AG04449 (cell line): ENCODE results near the gene SMPD3.
"Not testable (repeated sequence)": the region's sequence is repeated elsewhere in the genome, so short reads cannot be mapped to it uniquely, and the experiment has no call there.

Source experiments
- CTCF ChIA-PET: fragments of 350-600 bp; formaldehyde crosslinking; extraction: SDS; loops from one replicate; lab custom pipeline; 2021; ENCODE audit warnings: antibody characterized with exemption; lab: Yijun Ruan, JAX
- POLR2A ChIA-PET: fragments of 400-600, 350-600 bp; formaldehyde crosslinking; extraction: SDS; loops from one replicate; lab custom pipeline; 2020; ENCODE audit warnings: antibody characterized with exemption, inconsistent platforms; lab: Yijun Ruan, JAX
- DNase-seq: peaks from one replicate; pipeline ENCODE4 v3.0.0-alpha.2; 2010; ENCODE audit warnings: low read depth, low spot score
- H3K4me3 ChIP-seq: 2 replicates; pipeline ENCODE4 v1.5.1; 2011; ENCODE audit warnings: low read depth, mild to moderate bottlenecking, control low read depth, low read length
- CTCF ChIP-seq: IDR thresholded peaks from one replicate; pipeline ENCODE4 v1.5.1; 2011; ENCODE audit warnings: mild to moderate bottlenecking, moderate library complexity, low read length, control low read depth, inconsistent platforms; ENCODE audit not compliant: insufficient read depth; ENCODE audit errors: missing control alignments

The SMPD3 gene

DNA sequence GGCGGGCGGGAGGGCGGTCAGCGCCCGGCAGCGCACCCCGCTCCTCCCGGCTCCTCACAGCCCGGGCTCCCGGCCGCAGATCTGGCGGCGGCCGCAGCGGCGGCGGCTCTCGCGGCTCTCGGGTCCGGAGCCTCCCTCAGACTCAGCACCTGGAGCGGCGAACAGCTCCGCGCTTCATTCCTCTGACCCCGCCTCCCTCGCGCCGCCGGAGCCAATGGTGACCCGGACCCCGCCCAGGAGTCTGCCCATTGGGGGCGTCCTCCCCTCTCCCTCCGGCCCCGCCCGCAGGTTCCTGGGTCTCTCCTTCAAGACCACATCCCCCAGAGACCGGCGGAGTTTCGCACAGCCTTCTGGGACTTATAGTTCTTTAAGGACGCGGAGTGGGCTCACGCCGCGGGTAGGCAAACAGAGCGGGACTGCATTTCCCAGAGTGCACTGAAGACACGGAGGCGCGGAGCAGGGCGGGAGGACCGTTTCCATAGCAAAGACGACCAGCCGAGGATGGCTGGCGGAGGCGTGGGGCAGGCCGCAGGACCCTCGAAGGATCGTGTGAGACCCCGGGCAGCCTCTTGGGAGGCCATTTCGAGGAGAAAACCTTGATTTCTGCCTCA is at the start of gene SMPD3:
TSS of gene SMPD3 (minus strand) at position 149 of the 611 bp plus-strand sequence. CDS start 76,327 bp downstream, outside the sequence.
- POLR2A ChIA-PET, result no interaction called here
- CTCF ChIA-PET, result interaction anchor here (0.7 to 1.5 kb wide), 3 partner anchors 41 to 51 kb away, joined by 3 read pairs; no protein-coding TSS in a partner anchor

DNA sequence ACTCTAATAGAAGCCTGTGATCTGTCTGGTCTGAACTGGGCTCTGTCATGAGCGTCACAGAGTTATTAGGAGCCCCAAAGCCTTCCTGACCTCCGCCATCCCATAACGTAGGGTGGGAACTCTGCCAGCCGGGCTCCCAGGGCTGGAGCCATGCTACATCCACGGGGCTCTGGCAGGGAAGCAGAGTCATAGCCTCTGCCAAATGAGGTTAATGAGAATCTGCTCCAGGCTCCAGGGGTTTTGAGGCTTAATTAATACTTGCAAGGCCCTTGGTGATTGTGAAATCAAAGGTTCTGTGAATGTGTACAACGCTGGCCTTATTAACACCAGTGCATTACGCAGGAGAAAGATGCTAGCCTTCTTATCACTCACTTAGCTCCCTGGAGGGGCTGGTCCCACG is 48.4 kb upstream of the SMPD3 start:
- CTCF ChIA-PET, result interaction anchor here (1.0 to 1.5 kb wide), 4 partner anchors 8 to 100 kb away, joined by 3 to 7 read pairs (median 4); no protein-coding TSS in a partner anchor

More for the DNA sequence above, at the start of gene SMPD3:
- peak; percentile 86 for DNase-seq
- TF ChIP-seq CTCF, result no peak
- peak within 1 kb of the TSS; percentile 57 for H3K4me3 ChIP-seq

GRCh38 chr16:68494261-68494660 is 46.0 kb upstream of the SMPD3 start:
- CTCF ChIA-PET, result interaction anchor here (1.0 to 2.5 kb wide), 2 partner anchors 16 to 27 kb away, joined by 3 to 11 read pairs; no protein-coding TSS in a partner anchor
- H3K4me3 ChIP-seq, DNase-seq, POLR2A ChIA-PET: not testable (repeated sequence)

More for the DNA sequence above, 48.4 kb upstream of the SMPD3 start:
- POLR2A ChIA-PET, result no interaction called here
- no peak for DNase-seq
- no peak overlapping the region for H3K4me3 ChIP-seq
- TF ChIP-seq CTCF, result no peak

DNA sequence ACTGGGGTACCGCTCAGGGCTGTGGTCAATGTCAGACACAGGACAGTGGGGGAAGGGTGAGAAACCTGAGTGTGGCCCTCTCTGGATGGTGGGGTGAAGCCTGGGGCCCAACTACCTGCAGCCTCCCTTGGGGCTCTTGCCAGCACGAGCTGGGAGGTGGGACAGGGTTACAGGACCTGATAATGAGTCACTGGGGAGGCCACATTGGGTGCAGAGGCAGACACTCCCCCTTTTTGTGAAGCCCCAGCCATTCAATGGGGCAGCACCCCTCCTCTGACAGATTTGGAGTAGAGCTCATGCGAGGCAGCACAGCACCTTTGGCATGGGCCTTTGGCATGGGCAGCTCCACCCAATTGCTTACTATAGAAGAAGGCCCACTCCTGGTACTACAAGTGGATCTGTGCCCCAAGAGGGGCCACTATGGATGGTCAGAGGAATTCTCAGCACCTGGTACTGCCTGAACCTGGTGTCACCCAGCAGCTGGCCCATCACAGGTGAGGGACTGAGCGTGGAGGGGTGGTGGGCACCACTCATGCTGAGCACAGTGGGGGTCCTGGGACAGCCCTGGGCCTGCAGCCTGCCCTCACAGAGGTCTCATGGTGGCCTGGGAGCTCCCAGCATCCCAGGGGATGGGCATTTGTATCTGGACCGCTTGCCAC is 45.2 kb upstream of the SMPD3 start:
- ChIA-PET POLR2A (no interaction called here), CTCF (interaction anchor here (2.5 kb wide), 1 partner anchor 27 kb away, joined by 11 read pairs; no protein-coding TSS in a partner anchor)

DNA sequence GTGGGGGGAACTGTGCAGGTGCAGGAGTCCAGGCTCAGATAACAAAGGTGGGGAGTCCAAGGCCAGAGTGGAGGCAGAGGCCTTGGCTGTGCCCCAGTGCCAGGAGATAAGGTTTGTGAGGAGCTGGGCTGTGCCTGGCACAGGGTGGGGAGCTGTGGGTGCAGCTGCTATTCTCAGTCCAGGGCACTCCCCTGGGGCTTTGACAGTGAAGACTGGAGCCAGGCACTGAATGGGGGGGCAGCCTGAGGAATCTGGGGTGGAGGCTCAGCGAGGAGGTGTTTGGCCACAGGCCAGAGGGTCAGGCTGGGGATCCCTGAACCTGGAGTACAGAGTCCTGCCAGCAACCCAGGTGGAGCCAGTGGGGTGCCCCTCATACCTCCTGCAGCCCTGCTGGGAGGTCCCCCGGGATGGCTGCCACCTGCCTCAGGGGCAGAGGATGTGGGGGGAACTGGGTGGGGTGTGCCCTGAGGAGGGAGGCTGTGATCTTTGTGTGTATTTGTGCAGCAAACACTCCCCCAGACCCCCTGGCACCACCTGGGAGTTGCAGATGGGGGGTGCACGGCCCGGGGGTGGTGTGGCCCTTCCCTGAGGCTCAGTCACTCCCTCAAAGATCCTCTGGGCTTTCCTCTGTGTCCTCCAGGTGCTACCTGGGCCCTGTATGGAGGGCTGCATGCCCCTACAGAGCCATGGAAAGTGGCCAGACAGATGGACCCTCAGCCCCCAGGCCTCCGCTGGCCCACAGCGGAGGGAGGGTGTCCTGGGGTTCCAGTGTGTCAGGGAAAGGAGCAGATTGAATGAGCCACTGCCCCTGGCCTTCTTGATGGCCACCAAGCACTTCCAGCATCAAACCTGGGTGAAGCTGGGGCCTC is 44.5 kb upstream of the SMPD3 start:
- no peak overlapping the region for H3K4me3 ChIP-seq
- ChIA-PET CTCF (interaction anchor here (2.5 kb wide), 1 partner anchor 28 kb away, joined by 11 read pairs; no protein-coding TSS in a partner anchor), POLR2A (no interaction called here)
- no peak for DNase-seq
- TF ChIP-seq CTCF, result no peak

More for the DNA sequence above, 45.2 kb upstream of the SMPD3 start:
- no peak overlapping the region for H3K4me3 ChIP-seq
- no peak for DNase-seq
- TF ChIP-seq CTCF, result no peak

DNA sequence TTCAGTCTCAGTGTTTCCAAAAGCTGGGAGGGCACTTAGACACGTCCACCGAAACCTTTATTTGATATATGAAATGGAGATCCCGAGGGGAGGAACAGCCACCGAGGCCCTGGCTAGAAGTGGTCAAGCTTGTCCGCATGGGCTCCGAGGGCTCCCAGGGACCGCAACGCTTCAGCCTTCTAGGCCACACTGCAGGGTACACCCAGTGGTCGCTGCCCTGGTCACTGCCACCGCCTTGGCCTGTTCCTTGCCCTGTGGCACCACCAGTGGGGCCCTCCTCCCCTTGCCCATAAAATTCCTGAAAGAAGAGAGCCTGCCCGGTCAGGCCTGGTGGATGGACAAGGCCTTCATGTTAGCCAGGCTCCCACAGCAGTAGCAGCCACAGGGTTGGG is 43.8 kb upstream of the SMPD3 start:
- DNase-seq, result no peak
- H3K4me3 ChIP-seq, result no peak overlapping the region
- ChIA-PET CTCF (no interaction called here), POLR2A (no interaction called here)
- no peak for TF ChIP-seq CTCF
